Colonic mucosa (tissue), 4 donors: ENCODE results near the gene CD164. TPM values are rescaled to one million over a fixed set of nuclear protein-coding genes. Genes with fewer than 3 reads are reported as not detected.

Experiments
- DNase-seq: peaks from one replicate; pipeline ENCODE4 v3.0.0-alpha.2; 2020
- H3K27ac ChIP-seq: fragments of 200-600 bp; one replicate; pipeline ENCODE4 v1.8.0; 2021
- H3K27me3 ChIP-seq: fragments of 200-600 bp; one replicate; pipeline ENCODE4 v1.8.0; 2021
- H3K36me3 ChIP-seq: fragments of 200-600 bp; one replicate; pipeline ENCODE4 v1.8.0; 2021
- H3K4me1 ChIP-seq: fragments of 200-600 bp; one replicate; pipeline ENCODE4 v1.8.0; 2021; ENCODE audit warnings: mild to moderate bottlenecking
- H3K4me3 ChIP-seq: fragments of 200-600 bp; one replicate; pipeline ENCODE4 v1.8.0; 2021
- H3K9ac ChIP-seq, 2 donors: one replicate each; pipeline ENCODE4 v1.7.0; 2013; ENCODE audit warnings: control low read depth in 2 of 2, low read depth in 2 of 2, low read length in 2 of 2
- H3K9me3 ChIP-seq: fragments of 200-600 bp; one replicate; pipeline ENCODE4 v1.8.0; 2021
- CTCF ChIP-seq: fragments of 200-600 bp; IDR thresholded peaks from one replicate; pipeline ENCODE4 v1.8.0; 2022; ENCODE audit warnings: antibody characterized with exemption, mild to moderate bottlenecking
- intact Hi-C: fragments of 100-400 bp; cut with DNase I; formaldehyde crosslinking; loops from one replicate; pipeline ENCODE4 v1.14.1; 2022
- total RNA-seq, 2 donors: library from RNA; stranded (reverse); fragmentation: NEBNext Ultra II Directional in 1 of 2; extraction: Animal tissue kit (Norgen Biotek cat#: 25700) in 1 of 2; gene quantifications; one replicate each; pipeline ENCODE4 v1.2.1, GENCODE V29; 2021
- donor health status: healthy.
- donor health status: DM: no; HTN: no; CAD: no.
- donor health status: DM: no; HTN: no; CAD: no.

Gene CD164
- total RNA-seq, 2 donors from 2014 or later, result 420 to 621 TPM

- no peak for TF ChIP-seq CTCF
- no peak overlapping the region for H3K9ac ChIP-seq
- H3K4me1 ChIP-seq, result no peaks in the 10 kb centered on the region
- H3K4me3 ChIP-seq, result no peak overlapping the region
- no peak for DNase-seq
- intact Hi-C loops, result no loop called here
- H3K27me3 ChIP-seq, result no peaks in the 10 kb centered on the region
- H3K27ac ChIP-seq, result no peak overlapping the region
- H3K9me3 ChIP-seq, result no peaks in the 10 kb centered on the region
- no peaks in the 10 kb centered on the region for H3K36me3 ChIP-seq
These were observed 38.5 kb upstream of the CD164 start for GRCh38 chr6:109420751-109421150.

GRCh38 chr6:109417646-109418045 lies 35.4 kb upstream of the CD164 start:
- Histone ChIP-seq H3K9ac (no peak overlapping the region), H3K9me3 (no peaks in the 10 kb centered on the region), H3K27me3 (no peaks in the 10 kb centered on the region), H3K36me3 (no peaks in the 10 kb centered on the region), H3K4me3 (no peak overlapping the region), H3K27ac (no peak overlapping the region), H3K4me1 (no peaks in the 10 kb centered on the region)
- no peak for DNase-seq
- intact Hi-C loops, result no loop called here
- no peak for TF ChIP-seq CTCF

GRCh38 chr6:109411034-109411433 lies 28.8 kb upstream of the CD164 start:
- intact Hi-C loops, result no loop called here
- Histone ChIP-seq H3K36me3 (no peaks in the 10 kb centered on the region), H3K27me3 (no peaks in the 10 kb centered on the region), H3K4me3 (no peak overlapping the region), H3K4me1 (no peaks in the 10 kb centered on the region), H3K9me3 (no peaks in the 10 kb centered on the region), H3K27ac (no peak overlapping the region), H3K9ac (no peak overlapping the region)
- TF ChIP-seq CTCF, result no peak
- no peak for DNase-seq

DNA sequence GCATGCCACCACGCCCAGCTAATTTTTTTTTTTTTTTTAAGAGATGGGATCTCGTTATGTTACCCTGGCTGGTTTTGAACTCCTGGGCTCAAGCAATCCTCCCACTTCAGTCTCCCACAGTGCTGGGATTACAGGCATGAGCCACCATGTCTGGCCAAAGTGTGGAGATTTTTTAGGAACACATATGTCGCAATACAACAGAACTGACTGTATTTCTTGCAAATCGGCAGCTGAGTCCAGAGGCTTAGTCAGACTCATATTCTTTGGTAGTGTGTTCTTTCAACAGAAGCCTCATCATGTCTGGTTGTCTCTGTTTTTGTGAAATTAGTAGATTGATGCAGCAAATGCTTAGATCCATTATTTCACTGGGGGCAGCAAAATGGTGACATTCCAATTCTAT lies 23.9 kb upstream of the CD164 start:
- DNase-seq, result no peak
- Histone ChIP-seq H3K9ac (no peak overlapping the region), H3K27ac (no peak overlapping the region), H3K4me1 (no peaks in the 10 kb centered on the region), H3K36me3 (no peaks in the 10 kb centered on the region), H3K9me3 (no peaks in the 10 kb centered on the region), H3K4me3 (no peak overlapping the region), H3K27me3 (no peaks in the 10 kb centered on the region)
- TF ChIP-seq CTCF, result no peak
- intact Hi-C loops, result no loop called here

DNA sequence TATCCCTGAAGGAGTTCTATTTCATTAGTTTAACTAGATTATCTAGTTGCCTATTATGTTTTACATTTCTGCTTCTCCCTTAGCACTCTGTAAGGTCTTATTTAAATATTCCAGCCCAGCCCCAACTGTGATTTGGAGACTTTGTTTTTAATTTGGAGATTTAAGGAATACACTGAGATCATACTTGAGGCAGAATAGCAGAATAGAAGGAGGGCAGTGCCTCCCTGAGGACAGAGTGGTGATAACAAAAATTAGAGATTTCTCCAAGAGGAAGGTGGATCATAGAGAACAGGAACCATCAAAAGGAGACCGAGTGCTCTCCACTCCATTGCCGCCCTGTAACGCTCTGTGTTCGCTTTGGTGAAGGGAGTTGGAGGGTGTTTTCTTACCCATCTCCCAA lies 14.8 kb upstream of the CD164 start:
- intact Hi-C loops, result loop anchor here (10.0 kb wide), 1 partner anchor 852 kb away; no protein-coding TSS in a partner anchor
- no peaks in the 10 kb centered on the region for H3K4me1 ChIP-seq
- no peak overlapping the region for H3K9ac ChIP-seq
- H3K4me3 ChIP-seq, result no peak overlapping the region
- no peaks in the 10 kb centered on the region for H3K9me3 ChIP-seq
- no peaks in the 10 kb centered on the region for H3K27me3 ChIP-seq
- DNase-seq, result no peak
- no peaks in the 10 kb centered on the region for H3K36me3 ChIP-seq
- TF ChIP-seq CTCF, result no peak
- H3K27ac ChIP-seq, result no peak overlapping the region
